Endothelial cell of umbilical vein (primary cell): Measurements from ENCODE around the gene LCP1.

Source experiments
- JUN ChIP-seq: IDR thresholded peaks from 2 replicates; pipeline ENCODE4 v1.6.1; 2011; ENCODE audit warnings: borderline replicate concordance, low read depth; ENCODE audit not compliant: insufficient read length, insufficient read depth
- POLR2A ChIP-seq: IDR thresholded peaks from 2 replicates; pipeline ENCODE4 v1.6.1; 2012; ENCODE audit warnings: low read depth, mild to moderate bottlenecking, control low read depth, low read length
- TF ChIP-seq, protein P1 (sequence below), 2 donors: IDR thresholded peaks; 1 replicate in 1 of 2; 2 replicates in 1 of 2; pipeline ENCODE4 v1.5.1; 2011; ENCODE audit warnings: low read length in 2 of 2, mild to moderate bottlenecking in 2 of 2, moderate library complexity in 2 of 2, control low read depth in 1 of 2, inconsistent platforms in 1 of 2, low read depth in 1 of 2; ENCODE audit not compliant: insufficient read depth in 1 of 2; ENCODE audit errors: extremely low read depth in 1 of 2
- TF ChIP-seq, protein P2 (sequence below): IDR thresholded peaks from 2 replicates; pipeline ENCODE4 v1.6.1; 2011; ENCODE audit not compliant: insufficient read depth, insufficient read length

DNA sequence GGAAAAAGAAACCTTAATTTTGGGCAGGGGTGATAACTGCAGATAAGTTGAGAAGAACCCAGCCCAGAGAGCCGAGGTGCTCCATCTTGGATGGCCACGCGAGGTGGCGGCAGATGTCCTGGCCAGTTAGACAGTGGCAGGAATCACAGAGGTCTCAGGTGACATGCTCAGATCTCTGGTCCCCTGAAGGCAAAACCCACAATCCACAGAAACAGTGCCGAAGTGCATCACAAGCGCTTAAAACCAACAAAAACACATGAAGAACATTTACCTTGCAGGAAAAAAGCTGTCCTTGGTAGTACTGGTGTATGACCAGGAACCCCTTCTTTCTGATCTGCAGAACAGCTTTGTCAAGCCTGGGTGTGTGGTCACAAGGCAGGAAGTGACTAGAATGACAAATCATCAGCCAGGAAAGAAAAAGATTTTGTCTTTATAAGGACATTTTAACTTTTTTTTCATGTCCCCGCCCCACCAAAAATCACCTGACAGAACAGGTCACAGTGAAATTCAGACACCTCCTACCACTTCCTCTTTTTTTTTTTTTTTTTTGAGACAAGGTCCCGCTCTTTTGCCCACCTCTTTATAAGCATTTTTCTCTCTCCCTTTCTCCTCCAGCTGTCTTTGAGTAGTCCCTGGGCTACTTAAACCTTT lies at the start of gene LCP1:
- no peak for TF ChIP-seq JUN
- TF ChIP-seq, protein P1, sequence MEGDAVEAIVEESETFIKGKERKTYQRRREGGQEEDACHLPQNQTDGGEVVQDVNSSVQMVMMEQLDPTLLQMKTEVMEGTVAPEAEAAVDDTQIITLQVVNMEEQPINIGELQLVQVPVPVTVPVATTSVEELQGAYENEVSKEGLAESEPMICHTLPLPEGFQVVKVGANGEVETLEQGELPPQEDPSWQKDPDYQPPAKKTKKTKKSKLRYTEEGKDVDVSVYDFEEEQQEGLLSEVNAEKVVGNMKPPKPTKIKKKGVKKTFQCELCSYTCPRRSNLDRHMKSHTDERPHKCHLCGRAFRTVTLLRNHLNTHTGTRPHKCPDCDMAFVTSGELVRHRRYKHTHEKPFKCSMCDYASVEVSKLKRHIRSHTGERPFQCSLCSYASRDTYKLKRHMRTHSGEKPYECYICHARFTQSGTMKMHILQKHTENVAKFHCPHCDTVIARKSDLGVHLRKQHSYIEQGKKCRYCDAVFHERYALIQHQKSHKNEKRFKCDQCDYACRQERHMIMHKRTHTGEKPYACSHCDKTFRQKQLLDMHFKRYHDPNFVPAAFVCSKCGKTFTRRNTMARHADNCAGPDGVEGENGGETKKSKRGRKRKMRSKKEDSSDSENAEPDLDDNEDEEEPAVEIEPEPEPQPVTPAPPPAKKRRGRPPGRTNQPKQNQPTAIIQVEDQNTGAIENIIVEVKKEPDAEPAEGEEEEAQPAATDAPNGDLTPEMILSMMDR (IDR thresholded peaks at IDR 0.05; ENCODE audit: extremely low read depth in 1 of 2, insufficient read depth in 1 of 2, low read depth in 1 of 2, low read length in 2 of 2): no peak
- no peak for TF ChIP-seq POLR2A
- TF ChIP-seq, protein P2, sequence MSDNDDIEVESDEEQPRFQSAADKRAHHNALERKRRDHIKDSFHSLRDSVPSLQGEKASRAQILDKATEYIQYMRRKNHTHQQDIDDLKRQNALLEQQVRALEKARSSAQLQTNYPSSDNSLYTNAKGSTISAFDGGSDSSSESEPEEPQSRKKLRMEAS: no peak
